Activated CD8-positive, alpha-beta memory T cell treated with anti-CD3 and anti-CD28 coated beads, Interleukin-2, amount 50 U/mL, for 4 hours (primary cell): ENCODE data around the gene KRT78.
"Not testable (repeated sequence)": the region's sequence is repeated elsewhere in the genome, so short reads cannot be mapped to it uniquely, and the experiment has no call there.

ENCODE experiments used
- DNase-seq: peaks from one replicate; pipeline ENCODE4 v3.0.0-alpha.2; 2020

KRT78 gene

GRCh38 chr12:52848661-52849255, at the start of gene KRT78:
Gene KRT78, minus strand, starts transcription at chr12:52848994. Its CDS starts 64 bp downstream, at chr12:52848930.
- DNase-seq: no peak

- DNase-seq: no peak
Measured at GRCh38 chr12:52896190-52897100, 47.7 kb upstream of the KRT78 start.

- DNase-seq: no peak
Measured at GRCh38 chr12:52895726-52896189, 47.0 kb upstream of the KRT78 start.

GRCh38 chr12:52892974-52893373, 44.2 kb upstream of the KRT78 start:
- no peak for DNase-seq

- DNase-seq: no peak
Measured at GRCh38 chr12:52892207-52892852, 43.5 kb upstream of the KRT78 start.

GRCh38 chr12:52891044-52891443, 42.2 kb upstream of the KRT78 start:
- DNase-seq: no peak

GRCh38 chr12:52890417-52890816, 41.6 kb upstream of the KRT78 start:
- DNase-seq: no peak

GRCh38 chr12:52884526-52885293, 35.9 kb upstream of the KRT78 start:
- DNase-seq: peak; percentile 84

GRCh38 chr12:52880499-52880898, 31.7 kb upstream of the KRT78 start:
- not testable (repeated sequence) for DNase-seq

GRCh38 chr12:52879394-52880351, 30.9 kb upstream of the KRT78 start:
- DNase-seq: peak; percentile 66

GRCh38 chr12:52878507-52879393, 30.0 kb upstream of the KRT78 start:
- no peak for DNase-seq

GRCh38 chr12:52877242-52877641, 28.4 kb upstream of the KRT78 start:
- no peak for DNase-seq

GRCh38 chr12:52876372-52876771, 27.6 kb upstream of the KRT78 start:
- no peak for DNase-seq

- DNase-seq: no peak
Measured at GRCh38 chr12:52874573-52875435, 26.0 kb upstream of the KRT78 start.

GRCh38 chr12:52873832-52874572, 25.2 kb upstream of the KRT78 start:
- DNase-seq: peak; percentile 51

- no peak for DNase-seq
Measured at GRCh38 chr12:52873513-52873831, 24.7 kb upstream of the KRT78 start.

GRCh38 chr12:52872644-52873389, 24.0 kb upstream of the KRT78 start:
- no peak for DNase-seq
